ENCODE data around the gene GJB4.
"Not testable (repeated sequence)": the region's sequence is repeated elsewhere in the genome, so short reads cannot be mapped to it uniquely, and the experiment has no call there.

GJB4 gene

DNA sequence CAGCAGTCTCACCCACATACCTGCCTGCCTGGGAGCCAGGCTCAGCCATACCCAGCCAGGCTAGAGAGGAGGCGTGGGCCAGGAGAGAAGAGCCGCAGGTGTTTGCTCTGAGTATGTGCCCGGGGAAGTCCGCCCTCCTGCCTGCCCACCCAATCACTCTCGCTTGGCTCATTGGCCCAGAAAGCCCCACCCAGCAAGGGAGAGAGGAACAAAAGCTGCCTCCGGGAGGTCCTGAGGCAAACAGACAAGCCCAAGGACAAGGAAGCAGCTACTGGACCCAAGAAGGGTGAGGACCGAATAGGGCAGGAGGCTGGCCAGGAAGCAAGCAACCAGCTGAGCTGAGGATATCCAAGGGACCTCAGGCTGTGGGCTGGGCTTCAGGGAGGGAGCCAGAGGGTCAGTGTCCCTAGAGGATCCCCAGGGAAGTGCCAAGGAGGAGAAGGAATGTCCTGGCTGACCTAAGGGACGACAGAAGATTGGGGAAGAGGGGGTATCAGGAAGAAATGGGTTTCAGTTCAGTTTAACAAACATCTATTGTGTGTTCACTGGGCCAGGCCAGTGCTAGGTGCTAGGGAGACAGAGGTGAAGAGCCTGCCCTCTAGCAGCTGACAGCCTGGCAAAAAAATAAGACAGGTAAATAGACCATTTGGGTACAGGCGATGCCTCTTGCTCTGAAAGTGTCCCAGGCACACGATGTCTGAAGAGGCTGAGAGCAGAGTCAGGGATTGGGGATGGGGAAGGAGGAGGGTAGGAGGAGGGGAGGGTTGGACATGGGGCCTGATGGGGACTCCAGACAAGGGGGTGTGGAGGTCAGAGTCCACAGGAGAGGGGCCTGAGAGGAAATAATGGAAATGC is at the start of gene GJB4:
TSS of gene GJB4 (plus strand) at position 238 of the 855 bp plus-strand sequence. CDS start 1,515 bp downstream, outside the sequence.
- peak within 1 kb of the TSS in 6 of 21 experiments; percentile 12 to 63 (median 46) for H3K27ac ChIP-seq
- H3K4me3 ChIP-seq = no peak within 1 kb of the TSS

DNA sequence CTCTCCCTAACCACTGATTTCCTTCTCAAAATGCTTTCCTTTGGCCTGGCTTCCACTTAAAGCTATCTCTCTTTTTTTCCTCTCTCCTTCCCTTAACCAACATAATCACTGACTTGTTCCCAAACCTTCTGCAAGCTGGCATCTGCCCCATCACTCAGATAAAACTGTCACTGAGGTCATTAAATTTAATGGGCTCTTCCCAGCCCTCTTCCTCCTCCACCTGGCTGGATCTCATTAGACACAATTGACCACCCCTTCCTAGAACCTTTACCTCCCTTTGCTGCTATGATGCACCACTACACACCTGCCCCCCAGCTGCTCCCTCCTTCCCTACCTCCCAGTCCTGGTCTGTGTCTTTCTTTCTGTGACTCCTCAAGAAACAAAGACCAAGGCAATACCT is 48.7 kb upstream of the GJB4 start:
- Histone ChIP-seq H3K27ac (no peak overlapping the region), H3K4me3 (no peak overlapping the region)

- no peak overlapping the region for H3K27ac ChIP-seq
- H3K4me3 ChIP-seq = no peak overlapping the region
Measured at GRCh38 chr1:34711485-34711884, 48.1 kb upstream of the GJB4 start.

DNA sequence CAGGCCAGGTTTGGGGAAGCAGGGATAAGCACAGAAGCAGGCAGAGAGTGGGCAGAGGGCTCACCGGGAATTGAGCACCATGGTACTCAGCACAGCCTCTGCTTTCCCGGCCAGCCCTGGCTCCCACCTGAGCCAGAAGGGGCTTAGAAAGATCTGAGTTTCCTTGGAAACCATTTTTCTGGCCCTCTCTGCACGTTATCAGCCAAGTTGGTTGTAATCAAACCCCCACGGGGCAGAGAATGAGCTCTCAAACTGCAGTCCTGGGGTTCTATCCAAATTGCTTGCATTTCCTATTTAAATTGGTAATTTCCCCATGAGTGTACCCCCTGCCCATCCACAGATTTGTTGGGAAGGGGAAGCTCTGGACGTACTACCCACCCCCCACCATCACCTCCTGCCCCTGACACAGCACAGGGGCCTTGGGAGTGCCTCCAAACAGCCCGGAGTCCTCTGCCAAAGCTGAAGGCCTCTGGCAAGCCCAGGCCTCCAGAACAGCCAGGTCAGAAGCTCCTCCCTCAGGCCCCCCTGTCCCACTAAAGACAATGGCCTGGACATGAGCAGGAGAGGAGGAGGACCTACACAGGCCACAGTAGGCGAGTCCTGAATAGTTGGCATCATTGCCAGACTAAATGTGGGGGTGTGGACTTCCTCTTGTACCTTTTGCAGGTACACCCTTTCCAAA is 47.4 kb upstream of the GJB4 start:
- no peak overlapping the region for H3K4me3 ChIP-seq
- H3K27ac ChIP-seq = no peak overlapping the region

GRCh38 chr1:34713443-34713842 is 46.1 kb upstream of the GJB4 start:
- H3K27ac ChIP-seq = no peak overlapping the region
- no peak overlapping the region for H3K4me3 ChIP-seq

DNA sequence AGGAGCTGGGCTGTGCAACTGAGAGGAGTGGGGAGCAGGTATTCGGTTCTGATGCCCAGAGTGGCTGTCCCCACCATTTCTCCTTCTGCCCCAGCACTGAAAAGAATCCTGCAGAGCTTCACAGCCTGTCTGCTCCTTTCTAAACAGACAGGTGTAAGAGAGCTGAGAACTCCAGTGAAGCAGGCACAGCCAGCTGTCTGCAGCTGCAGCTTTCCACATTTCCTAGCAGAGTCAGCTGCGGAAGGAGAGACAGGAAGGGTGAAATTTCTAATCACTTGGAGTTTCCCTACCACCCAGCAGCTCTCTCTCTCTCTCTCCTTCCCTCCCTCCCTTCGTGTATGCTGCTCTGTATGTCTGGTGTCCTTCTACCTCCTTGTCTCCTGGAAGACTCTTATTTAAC is 45.2 kb upstream of the GJB4 start:
- H3K4me3 ChIP-seq = no peak overlapping the region
- H3K27ac ChIP-seq = no peak overlapping the region

DNA sequence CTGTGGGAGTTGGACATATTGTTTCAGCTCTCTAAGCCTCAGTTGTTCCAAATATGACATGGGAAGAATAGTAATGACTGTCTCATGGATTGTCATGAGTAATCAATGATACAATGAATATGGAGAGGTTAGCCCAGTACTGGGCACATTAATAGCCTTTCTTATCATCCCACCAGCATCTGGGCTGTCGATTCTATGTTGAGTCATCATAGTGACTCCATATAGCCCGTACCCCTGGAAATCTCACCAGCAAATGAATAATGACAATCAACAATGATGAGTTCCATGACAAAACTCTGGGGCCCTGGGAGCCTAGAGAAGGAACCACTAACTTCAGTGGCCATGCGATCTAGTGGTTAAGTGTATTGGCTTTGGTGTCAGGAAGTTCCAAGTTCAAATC is 44.4 kb upstream of the GJB4 start:
- Histone ChIP-seq H3K4me3 (no peak overlapping the region), H3K27ac (no peak overlapping the region)

DNA sequence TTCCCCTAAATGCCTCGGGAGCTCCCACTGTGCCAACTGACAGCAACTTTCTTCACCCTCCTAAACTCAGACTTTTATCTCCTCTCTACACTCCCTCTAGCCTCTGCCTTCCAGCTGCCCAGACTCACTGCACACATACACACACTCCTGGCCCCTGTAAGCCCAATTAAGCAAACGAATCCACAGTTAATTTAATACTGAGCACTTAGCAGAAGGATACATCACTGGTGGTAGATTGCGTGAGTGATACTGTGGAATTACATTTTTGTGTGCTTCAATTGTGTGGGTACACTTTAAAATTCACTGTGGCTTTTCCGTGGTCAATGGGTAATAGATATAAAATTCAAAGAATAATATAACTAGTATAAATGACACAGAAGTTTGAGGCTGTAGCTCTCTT is 38.3 kb upstream of the GJB4 start:
- Histone ChIP-seq H3K27ac (no peak overlapping the region), H3K4me3 (no peak overlapping the region)

- Histone ChIP-seq H3K4me3 (no peak overlapping the region), H3K27ac (no peak overlapping the region)
Measured at GRCh38 chr1:34721646-34722355, 37.7 kb upstream of the GJB4 start.

DNA sequence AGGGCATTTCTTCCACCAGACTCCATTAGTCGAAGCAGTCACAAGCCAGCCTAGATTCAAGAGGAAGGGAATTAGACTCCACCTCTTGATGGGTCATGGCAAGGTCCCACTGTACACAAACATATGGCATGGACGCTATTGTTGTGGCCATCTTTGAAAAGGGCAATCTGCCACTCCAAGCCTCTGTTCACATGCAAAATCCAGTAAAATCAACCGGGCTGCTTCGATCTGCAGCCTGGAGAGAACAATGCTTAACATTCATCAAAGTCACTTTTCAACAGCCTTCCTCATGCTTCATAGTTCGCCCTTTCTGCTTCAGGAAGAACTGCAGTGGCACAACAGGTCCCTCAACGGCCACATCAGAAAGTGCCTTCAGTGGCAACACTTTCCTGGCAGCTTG is 32.7 kb upstream of the GJB4 start:
- H3K4me3 ChIP-seq = no peak overlapping the region
- no peak overlapping the region for H3K27ac ChIP-seq

DNA sequence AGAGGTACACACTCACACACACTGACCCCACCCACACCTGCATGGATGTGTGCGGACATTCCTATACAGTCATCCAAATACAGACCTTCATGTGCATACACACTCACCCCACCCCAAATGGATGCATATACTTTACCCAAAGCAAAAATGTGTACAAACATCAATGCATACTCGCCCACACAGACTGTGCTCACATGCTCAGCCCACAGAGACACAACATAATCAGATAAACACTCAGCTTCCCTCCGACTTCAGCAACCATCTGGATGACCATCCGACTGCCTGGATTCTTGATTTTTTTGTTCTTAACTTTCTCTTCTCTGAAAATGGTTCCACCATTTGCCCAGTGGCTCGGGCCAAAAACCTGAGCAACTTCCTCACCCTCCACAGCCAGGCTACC is 29.1 kb upstream of the GJB4 start:
- no peak overlapping the region for H3K27ac ChIP-seq
- H3K4me3 ChIP-seq = no peak overlapping the region

DNA sequence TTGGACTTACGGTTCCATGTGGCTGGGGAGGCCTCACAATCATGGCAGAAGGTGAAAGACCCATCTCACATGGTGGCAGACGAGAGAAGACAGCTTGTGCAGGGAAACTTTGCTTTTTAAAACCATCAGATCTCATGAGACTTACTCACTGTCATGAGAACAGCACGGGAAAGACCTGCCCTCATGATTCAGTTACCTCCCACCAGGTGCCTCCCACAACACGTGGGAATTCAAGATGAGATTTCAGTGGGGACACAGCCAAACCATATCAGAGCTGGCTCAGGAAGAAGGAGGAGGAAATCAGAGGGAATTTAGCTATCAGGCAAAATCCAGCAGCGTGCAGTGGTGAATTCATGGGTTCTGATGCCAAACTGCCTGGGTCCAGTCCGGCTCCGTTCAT is 26.7 kb upstream of the GJB4 start:
- H3K27ac ChIP-seq, H3K4me3 ChIP-seq: not testable (repeated sequence)

DNA sequence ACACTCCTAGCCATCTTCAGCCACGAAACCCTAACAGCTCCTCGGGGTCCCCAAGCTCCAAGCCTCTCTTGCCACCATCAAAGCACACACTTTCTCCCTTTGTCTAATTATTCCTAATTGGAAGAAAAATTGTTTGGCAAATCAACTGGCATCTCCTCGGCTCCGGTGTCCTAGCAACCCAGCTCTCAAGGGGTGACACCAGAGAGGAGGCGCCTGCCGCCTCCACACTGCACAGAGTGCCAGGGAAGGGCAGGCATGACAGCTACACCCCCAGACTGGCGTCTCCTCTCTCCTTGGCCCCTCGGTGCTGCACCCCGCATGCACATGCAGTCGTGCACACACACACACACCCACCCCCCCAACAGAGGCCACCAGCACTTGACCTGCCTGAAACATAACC is 22.8 kb upstream of the GJB4 start:
- Histone ChIP-seq H3K27ac (no peak overlapping the region), H3K4me3 (no peak overlapping the region)

DNA sequence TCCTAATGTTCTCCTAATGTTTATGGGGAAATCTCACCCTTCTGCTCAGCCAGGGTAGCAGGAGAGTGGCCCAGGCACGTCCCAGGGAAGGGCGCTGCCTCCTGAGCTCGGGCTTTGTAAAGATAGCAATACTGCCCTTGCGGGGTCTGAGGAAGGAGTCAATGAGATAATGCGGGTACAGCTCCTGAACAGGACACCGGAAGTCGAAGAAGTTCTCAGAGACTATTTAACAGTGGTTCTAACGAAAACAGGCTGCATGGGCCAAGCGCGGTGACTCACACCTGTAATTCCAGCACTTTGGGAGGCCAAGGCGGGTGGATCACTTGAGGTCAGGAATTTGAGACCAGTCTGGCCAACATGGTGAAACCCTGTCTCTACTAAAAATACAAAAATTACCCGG is 22.3 kb upstream of the GJB4 start:
- not testable (repeated sequence) for H3K27ac ChIP-seq

DNA sequence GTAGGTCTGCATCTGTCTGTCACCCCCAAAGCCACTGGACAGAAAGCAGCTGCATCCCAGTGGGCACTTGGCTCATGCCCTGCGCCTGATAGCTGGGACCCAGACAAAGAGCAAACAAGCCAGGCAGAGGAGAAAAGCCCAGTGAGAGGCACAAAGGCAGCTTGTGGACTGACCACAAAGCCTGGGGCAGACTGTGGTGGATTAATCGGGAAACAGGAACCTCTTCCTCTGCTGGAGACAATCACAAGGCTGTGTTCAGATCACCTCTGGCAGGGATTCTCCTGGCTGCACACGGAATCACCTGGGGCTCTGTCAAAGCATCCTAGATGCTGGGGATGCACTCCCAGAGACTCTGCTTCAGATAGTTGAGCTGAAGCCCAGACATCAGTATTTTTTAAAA is 19.9 kb upstream of the GJB4 start:
- no peak overlapping the region for H3K4me3 ChIP-seq
- no peak overlapping the region for H3K27ac ChIP-seq

More for the DNA sequence above, 22.3 kb upstream of the GJB4 start:
- not testable (repeated sequence) for H3K4me3 ChIP-seq

DNA sequence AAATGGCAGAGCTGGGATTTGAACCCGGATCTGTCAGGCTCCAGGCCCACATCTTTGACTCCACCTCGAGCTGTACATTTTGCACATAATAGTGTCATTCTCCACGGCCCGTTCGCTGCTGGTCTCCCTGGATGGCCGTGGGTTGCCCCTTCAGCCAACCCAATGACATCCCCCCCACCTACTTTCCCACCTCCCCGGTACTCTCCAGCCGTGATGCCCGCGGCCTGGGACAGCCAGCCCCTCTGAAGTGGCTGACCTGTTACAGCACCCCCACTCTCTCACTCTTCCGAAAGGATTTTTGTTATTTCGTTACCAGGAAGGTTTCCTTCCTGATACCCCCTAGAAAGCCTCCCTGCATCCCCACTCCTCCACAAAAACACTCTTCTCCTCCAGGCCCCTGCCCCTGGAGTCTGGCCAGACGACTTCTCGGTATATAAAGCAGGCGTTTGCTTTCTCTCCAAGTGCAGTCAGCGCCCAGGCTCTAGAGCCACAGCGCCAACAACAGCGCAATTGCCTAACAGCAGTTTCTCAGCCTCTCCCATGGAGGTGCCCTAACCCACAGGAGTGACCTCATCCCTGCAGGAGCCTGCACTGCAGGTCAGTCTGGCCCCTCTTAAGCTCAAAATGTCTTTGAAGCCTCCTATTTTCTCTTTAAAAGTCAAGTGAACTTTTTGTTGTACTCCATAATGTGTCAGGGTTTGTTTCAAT is 19.2 kb upstream of the GJB4 start:
- H3K27ac ChIP-seq = no peak overlapping the region

DNA sequence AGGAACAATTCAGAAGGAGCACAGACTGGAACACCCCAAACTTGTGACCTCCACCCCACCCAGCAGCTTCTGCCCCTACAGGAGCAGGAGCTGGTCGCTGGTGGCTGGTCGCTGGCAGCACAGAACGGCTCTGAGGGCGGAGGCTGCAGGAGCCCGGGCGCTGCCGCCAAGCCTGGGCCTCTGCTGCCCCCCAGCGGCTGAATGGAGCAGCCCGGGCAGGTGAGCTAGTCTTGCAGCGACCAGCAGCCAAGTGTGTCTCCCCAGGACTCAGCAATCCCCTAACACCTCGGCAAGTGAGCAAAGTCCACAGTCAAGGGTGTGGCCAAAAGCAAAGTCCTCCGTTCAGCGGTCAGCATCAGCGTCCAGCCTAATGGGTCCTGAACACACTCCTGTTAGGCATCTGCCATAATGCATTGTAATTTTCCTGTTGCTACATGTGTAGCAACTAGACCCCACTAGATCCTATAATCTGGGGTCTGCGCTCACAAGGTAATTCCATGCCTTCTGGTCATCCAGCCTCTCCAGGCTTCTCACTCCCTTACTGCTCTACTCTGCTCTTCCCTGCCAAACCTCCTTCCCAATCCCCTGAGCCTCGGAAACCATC is 16.8 kb upstream of the GJB4 start:
- no peak overlapping the region for H3K27ac ChIP-seq
- no peak overlapping the region for H3K4me3 ChIP-seq

More for the DNA sequence above, 19.2 kb upstream of the GJB4 start:
- no peak overlapping the region for H3K4me3 ChIP-seq

- Histone ChIP-seq H3K4me3 (no peak overlapping the region), H3K27ac (no peak overlapping the region)
Measured at GRCh38 chr1:34743775-34744174, 15.8 kb upstream of the GJB4 start.

- H3K27ac ChIP-seq = no peak overlapping the region
- H3K4me3 ChIP-seq = no peak overlapping the region
Measured at GRCh38 chr1:34744851-34745250, 14.7 kb upstream of the GJB4 start.

DNA sequence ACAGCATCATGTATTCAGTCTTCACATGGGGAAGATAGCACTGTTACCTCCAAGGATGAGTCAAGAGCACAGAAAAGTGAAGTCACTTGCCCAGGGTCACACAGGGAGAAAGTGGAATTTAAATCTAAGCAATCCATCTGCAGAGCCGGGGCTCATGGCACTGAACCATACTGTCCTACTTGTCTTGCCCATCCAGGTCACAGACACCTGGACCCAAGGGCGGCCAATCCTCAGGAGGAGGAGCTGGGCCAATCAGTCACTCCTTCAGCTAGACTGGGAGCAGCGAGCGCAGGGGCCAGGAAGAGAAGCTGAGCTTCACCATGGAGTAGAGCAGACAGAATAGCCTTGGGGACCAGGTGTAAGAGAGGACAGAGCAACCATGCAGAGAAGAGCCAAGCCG is 13.9 kb upstream of the GJB4 start:
- Histone ChIP-seq H3K27ac (no peak overlapping the region), H3K4me3 (no peak overlapping the region)

Measured in skin epidermis (tissue), 12 donors.